ENCODE results near the gene SERF2. TPM values are rescaled to one million over a fixed set of nuclear protein-coding genes. Genes with fewer than 3 reads are reported as not detected.
A peak's percentile ranks its signal among the peaks of the same experiment; 100 is the strongest.

Gene SERF2
- total and polyA plus RNA-seq, 10 of the 15 experiments (the other 5 are each of a cell fraction or from before 2014, with no cell fraction given), result 464 to 4,159 (median 1,014) TPM

GRCh38 chr15:43808960-43809678 lies 17.0 kb downstream of the SERF2 start (continued):
- no peak for TF ChIP-seq EGR1 (IDR thresholded peaks at IDR 0.05; ENCODE audit: borderline replicate concordance in 1 of 2, low read depth in 2 of 2, low read length in 2 of 2)
- no peak for TF ChIP-seq FOXK2 (IDR thresholded peaks at IDR 0.05)
- TF ChIP-seq PML (IDR thresholded peaks at IDR 0.05; ENCODE audit: low read length), result no peak
- peak; percentile 48; the same call in 1 of the 2 replicates for TF ChIP-seq CREM (IDR thresholded peaks at IDR 0.05; ENCODE audit: low read depth)
- peak; percentile 100 for TF ChIP-seq MTA2 (IDR thresholded peaks at IDR 0.05; ENCODE audit: low read depth)
- peak; percentile 83; the same call in 1 of the 2 replicates for TF ChIP-seq MLLT1 (IDR thresholded peaks at IDR 0.05)
- no peak for TF ChIP-seq SMC3 (IDR thresholded peaks at IDR 0.05; ENCODE audit: borderline replicate concordance, low read length)
- 0 out of 2 replicates have a peak, but pooled peaks have one; percentile 19 for TF ChIP-seq CBFB (IDR thresholded peaks at IDR 0.05; ENCODE audit: low read depth)
- no peak for TF ChIP-seq BCLAF1 (IDR thresholded peaks at IDR 0.05)
- peak; percentile 20; the same call in 1 of the 2 replicates for TF ChIP-seq TBL1XR1 (IDR thresholded peaks at IDR 0.05; ENCODE audit: low read depth, low read length)
- TF ChIP-seq RAD21 (IDR thresholded peaks at IDR 0.05; ENCODE audit: insufficient read depth, low read depth, low read length), result no peak
- TF ChIP-seq FOXM1 (IDR thresholded peaks at IDR 0.05; ENCODE audit: low read depth, low read length), result peak; percentile 85
- TF ChIP-seq MAX (IDR thresholded peaks at IDR 0.05; ENCODE audit: low read depth, low read length), result no peak
- TF ChIP-seq, protein P1, sequence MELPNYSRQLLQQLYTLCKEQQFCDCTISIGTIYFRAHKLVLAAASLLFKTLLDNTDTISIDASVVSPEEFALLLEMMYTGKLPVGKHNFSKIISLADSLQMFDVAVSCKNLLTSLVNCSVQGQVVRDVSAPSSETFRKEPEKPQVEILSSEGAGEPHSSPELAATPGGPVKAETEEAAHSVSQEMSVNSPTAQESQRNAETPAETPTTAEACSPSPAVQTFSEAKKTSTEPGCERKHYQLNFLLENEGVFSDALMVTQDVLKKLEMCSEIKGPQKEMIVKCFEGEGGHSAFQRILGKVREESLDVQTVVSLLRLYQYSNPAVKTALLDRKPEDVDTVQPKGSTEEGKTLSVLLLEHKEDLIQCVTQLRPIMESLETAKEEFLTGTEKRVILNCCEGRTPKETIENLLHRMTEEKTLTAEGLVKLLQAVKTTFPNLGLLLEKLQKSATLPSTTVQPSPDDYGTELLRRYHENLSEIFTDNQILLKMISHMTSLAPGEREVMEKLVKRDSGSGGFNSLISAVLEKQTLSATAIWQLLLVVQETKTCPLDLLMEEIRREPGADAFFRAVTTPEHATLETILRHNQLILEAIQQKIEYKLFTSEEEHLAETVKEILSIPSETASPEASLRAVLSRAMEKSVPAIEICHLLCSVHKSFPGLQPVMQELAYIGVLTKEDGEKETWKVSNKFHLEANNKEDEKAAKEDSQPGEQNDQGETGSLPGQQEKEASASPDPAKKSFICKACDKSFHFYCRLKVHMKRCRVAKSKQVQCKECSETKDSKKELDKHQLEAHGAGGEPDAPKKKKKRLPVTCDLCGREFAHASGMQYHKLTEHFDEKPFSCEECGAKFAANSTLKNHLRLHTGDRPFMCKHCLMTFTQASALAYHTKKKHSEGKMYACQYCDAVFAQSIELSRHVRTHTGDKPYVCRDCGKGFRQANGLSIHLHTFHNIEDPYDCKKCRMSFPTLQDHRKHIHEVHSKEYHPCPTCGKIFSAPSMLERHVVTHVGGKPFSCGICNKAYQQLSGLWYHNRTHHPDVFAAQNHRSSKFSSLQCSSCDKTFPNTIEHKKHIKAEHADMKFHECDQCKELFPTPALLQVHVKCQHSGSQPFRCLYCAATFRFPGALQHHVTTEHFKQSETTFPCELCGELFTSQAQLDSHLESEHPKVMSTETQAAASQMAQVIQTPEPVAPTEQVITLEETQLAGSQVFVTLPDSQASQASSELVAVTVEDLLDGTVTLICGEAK (IDR thresholded peaks at IDR 0.05; ENCODE audit: borderline replicate concordance), result no peak
- TF ChIP-seq, protein P2, sequence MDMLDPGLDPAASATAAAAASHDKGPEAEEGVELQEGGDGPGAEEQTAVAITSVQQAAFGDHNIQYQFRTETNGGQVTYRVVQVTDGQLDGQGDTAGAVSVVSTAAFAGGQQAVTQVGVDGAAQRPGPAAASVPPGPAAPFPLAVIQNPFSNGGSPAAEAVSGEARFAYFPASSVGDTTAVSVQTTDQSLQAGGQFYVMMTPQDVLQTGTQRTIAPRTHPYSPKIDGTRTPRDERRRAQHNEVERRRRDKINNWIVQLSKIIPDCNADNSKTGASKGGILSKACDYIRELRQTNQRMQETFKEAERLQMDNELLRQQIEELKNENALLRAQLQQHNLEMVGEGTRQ (IDR thresholded peaks at IDR 0.05; ENCODE audit: borderline replicate concordance, low read depth, low read length), result peak; percentile 33; the same call in 1 of the 2 replicates
- peak; percentile 83 for TF ChIP-seq NFIC (IDR thresholded peaks at IDR 0.05; ENCODE audit: low read depth, low read length)
- peak; percentile 98 for TF ChIP-seq SPI1 (IDR thresholded peaks at IDR 0.05; ENCODE audit: borderline replicate concordance, insufficient read depth, low read depth, low read length)
- no peak for TF ChIP-seq HDAC2 (IDR thresholded peaks at IDR 0.05)
- no peak for TF ChIP-seq E2F4 (IDR thresholded peaks at IDR 0.05; ENCODE audit: low read depth, low read length)
